Measurements from ENCODE around the gene KIF1C.
A peak's percentile ranks its signal among the peaks of the same experiment; 100 is the strongest.

The KIF1C gene

GRCh38 chr17:4969047-4969550 lies 28.7 kb upstream of the KIF1C start:
- DNase-seq (ENCODE audit: low spot score), result peak; percentile 76

- DNase-seq (ENCODE audit: low spot score), result no peak
Observed at GRCh38 chr17:4969551-4970173, 28.1 kb upstream of the KIF1C start.

GRCh38 chr17:4970273-4970672 lies 27.5 kb upstream of the KIF1C start:
- DNase-seq (ENCODE audit: low spot score), result no peak

- no peak for DNase-seq (ENCODE audit: low spot score)
Observed at GRCh38 chr17:4971826-4972225, 25.9 kb upstream of the KIF1C start.

- DNase-seq (ENCODE audit: low spot score), result no peak
Observed at GRCh38 chr17:4972322-4972721, 25.4 kb upstream of the KIF1C start.

- no peak for DNase-seq (ENCODE audit: low spot score)
Observed at GRCh38 chr17:4972752-4973151, 25.0 kb upstream of the KIF1C start.

- DNase-seq (ENCODE audit: low spot score), result no peak
Observed at GRCh38 chr17:4973256-4974114, 24.3 kb upstream of the KIF1C start.

- no peak for DNase-seq (ENCODE audit: low spot score)
Observed at GRCh38 chr17:4974115-4974670, 23.6 kb upstream of the KIF1C start.

- no peak for DNase-seq (ENCODE audit: low spot score)
Observed at GRCh38 chr17:4978726-4979125, 19.0 kb upstream of the KIF1C start.

GRCh38 chr17:4980644-4981216 lies 17.0 kb upstream of the KIF1C start:
- peak; percentile 61 for DNase-seq (ENCODE audit: low spot score)

- DNase-seq (ENCODE audit: low spot score), result no peak
Observed at GRCh38 chr17:4982305-4982704, 15.4 kb upstream of the KIF1C start.

- no peak for DNase-seq (ENCODE audit: low spot score)
Observed at GRCh38 chr17:4986403-4986802, 11.3 kb upstream of the KIF1C start.

GRCh38 chr17:4986951-4987766 lies 10.6 kb upstream of the KIF1C start, which contains the start of gene CAMTA2:
CAMTA2 (minus strand) TSS chr17:4987675; CDS start chr17:4986222, 1,453 bp downstream.
- DNase-seq (ENCODE audit: low spot score), result peak; percentile 86

- no peak for DNase-seq (ENCODE audit: low spot score)
Observed at GRCh38 chr17:4987767-4988567, 9.8 kb upstream of the KIF1C start.

GRCh38 chr17:4994081-4994595 lies 3.6 kb upstream of the KIF1C start:
- no peak for DNase-seq (ENCODE audit: low spot score)

- no peak for DNase-seq (ENCODE audit: low spot score)
Observed at GRCh38 chr17:4998027-4998731, 429 bp downstream of the KIF1C start.

- peak; percentile 27 for DNase-seq (ENCODE audit: low spot score)
Observed at GRCh38 chr17:4998732-4999429, 1.1 kb downstream of the KIF1C start.

GRCh38 chr17:4999430-5000093 lies 1.8 kb downstream of the KIF1C start:
- no peak for DNase-seq (ENCODE audit: low spot score)

GRCh38 chr17:5000237-5000639 lies 2.5 kb downstream of the KIF1C start:
- peak; percentile 51 for DNase-seq (ENCODE audit: low spot score)
